Astrocyte of the cerebellum (primary cell): Measurements from ENCODE around the gene HOXC9.
"Not testable (repeated sequence)": the region's sequence is repeated elsewhere in the genome, so short reads cannot be mapped to it uniquely, and the experiment has no call there.

Source experiments
- DNase-seq: peaks from one replicate; pipeline ENCODE4 v3.0.0-alpha.2; 2011; ENCODE audit warnings: low read depth
- H3K4me3 ChIP-seq: 2 replicates; pipeline ENCODE4 v1.5.1; 2011; ENCODE audit warnings: mild to moderate bottlenecking, low read depth, low read length, moderate library complexity
- in situ Hi-C: cut with HindIII; loops from 2 replicates; pipeline ENCODE4 v1.10.0; 2017; ENCODE audit warnings: low sequenced_read_pairs
- TF ChIP-seq, protein P1 (sequence below): IDR thresholded peaks from 2 replicates; pipeline ENCODE4 v1.5.1; 2012; ENCODE audit warnings: low read length, low read depth, moderate library complexity, mild to moderate bottlenecking; ENCODE audit errors: missing control alignments

HOXC9 gene

DNA sequence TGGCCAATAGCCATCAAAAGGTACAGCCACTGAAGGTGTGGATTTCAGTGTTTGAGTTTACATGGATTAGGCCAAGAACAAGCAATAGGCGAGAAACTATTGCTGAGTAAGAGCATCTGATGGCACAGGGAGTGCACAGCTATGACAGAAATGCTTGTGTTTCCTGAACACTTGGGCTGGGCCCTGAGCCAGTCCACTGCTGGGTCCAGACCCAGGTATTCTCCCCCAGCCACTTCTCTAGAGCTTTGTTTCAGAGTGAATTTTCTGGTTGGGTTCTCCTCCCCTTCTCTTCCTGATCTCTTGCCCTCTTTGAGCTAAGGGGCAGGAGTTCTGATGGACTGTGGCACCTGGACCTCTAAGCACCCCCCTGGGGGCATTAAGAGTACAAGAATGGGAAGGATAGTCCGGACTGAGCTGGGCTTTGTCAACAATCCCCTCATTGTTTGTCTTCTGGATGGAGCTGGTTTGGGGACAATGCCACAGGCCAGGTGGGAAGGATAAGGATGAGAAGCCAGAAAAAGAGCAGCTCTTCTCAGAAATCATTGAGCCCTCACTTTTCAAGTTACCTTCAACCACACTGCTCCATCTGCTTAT, 41.2 kb downstream of the HOXC9 start:
- DNase-seq = no peak
- H3K4me3 ChIP-seq = no peak overlapping the region
- TF ChIP-seq, protein P1, sequence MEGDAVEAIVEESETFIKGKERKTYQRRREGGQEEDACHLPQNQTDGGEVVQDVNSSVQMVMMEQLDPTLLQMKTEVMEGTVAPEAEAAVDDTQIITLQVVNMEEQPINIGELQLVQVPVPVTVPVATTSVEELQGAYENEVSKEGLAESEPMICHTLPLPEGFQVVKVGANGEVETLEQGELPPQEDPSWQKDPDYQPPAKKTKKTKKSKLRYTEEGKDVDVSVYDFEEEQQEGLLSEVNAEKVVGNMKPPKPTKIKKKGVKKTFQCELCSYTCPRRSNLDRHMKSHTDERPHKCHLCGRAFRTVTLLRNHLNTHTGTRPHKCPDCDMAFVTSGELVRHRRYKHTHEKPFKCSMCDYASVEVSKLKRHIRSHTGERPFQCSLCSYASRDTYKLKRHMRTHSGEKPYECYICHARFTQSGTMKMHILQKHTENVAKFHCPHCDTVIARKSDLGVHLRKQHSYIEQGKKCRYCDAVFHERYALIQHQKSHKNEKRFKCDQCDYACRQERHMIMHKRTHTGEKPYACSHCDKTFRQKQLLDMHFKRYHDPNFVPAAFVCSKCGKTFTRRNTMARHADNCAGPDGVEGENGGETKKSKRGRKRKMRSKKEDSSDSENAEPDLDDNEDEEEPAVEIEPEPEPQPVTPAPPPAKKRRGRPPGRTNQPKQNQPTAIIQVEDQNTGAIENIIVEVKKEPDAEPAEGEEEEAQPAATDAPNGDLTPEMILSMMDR = no peak
- in situ Hi-C loops = no loop called here

DNA sequence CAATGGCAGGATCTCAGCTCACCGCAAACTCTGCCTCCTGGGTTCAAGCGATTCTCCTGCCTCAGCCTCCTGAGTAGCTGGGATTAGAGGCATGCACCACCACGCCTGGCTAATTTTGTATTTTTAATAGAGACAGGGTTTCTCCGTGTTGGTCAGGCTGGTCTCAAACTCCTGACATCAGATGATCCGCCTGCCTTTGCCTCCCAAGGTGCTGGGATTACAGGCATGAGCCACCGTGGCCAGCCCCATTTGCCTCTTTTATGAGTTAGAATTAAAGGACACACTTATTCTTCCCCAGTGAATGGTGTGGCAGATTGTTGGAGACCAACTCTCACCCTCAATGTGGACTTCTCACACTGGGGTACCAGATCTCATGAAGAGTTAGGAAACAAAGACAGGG, 42.1 kb downstream of the HOXC9 start:
- H3K4me3 ChIP-seq, DNase-seq, in situ Hi-C loops: not testable (repeated sequence)

- no peak for DNase-seq
- H3K4me3 ChIP-seq = no peak overlapping the region
- TF ChIP-seq, protein P1 = no peak
- in situ Hi-C loops = no loop called here
These were observed 43.3 kb downstream of the HOXC9 start for GRCh38 chr12:54042970-54043853.

DNA sequence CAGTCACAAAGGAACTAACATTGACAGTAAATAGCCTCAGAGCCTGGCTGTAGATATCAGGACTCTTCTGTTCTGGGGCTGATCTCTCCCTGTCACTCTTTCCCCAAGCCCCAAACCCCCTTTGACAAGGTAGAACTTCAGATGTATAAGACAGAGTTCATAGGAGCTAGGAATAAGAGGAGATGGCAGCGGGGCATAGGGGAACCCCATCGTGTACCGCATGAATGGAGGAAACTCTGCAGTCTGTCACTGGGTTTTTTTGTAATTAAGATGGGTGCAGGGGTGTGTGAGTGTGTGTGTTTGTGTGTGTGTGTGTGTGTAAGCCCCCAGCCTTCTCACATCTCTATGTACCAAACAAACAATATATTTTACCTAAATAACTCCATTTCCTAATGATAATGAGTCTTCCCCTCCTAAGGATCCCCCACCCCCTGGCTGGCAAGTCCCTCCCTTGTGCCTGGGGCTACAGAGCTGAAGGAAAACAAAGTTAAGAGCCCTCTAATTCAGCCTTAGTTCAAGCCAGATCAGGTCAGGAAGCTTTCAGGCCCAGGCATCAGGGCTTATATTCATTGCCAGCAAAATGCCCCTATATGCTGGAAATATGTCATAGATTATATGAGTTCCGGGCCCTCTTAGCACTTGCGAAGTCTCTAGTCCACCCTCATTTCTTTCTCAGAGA, 44.6 kb downstream of the HOXC9 start:
- TF ChIP-seq, protein P1 = no peak
- no peak overlapping the region for H3K4me3 ChIP-seq
- no peak for DNase-seq
- in situ Hi-C loops = no loop called here

- in situ Hi-C loops = no loop called here
- TF ChIP-seq, protein P1 = no peak
- H3K4me3 ChIP-seq = no peak overlapping the region
- DNase-seq = no peak
These were observed 45.4 kb downstream of the HOXC9 start for GRCh38 chr12:54045401-54045800.

DNA sequence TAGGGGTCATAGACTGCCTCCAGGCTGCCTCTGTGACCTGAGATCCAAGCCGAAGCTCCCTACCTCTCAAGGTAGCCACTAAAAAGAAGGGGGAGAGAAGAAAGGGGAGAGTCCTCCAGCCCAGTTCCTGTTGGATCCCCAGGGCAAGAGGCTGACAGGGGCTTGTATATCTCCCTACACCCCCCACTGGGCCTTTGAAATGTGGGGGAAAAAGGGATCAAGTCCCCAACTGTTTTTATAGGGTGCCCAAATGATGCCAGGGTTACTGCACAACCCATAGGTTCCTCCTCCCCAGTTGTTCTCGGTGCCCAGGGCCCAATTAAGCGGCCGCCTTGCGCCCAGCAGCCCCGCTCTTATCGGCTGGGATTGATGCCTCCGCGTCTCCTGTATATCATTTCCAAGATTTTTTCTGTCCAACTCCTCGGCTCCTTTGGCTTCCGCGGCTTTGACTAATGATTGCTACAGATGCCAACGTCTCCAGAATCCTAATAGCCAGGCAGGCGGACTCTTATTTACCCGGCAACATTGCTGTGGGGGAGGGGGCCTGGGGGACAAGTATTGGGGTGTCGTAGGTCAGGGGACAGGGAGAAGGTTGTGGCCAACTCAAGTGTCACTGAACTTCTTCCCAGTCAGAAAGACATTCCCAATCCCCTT, 46.0 kb downstream of the HOXC9 start:
- DNase-seq = no peak
- in situ Hi-C loops = no loop called here
- H3K4me3 ChIP-seq = no peak overlapping the region
- TF ChIP-seq, protein P1 = no peak
